Calu3 (cell line): Measurements from ENCODE around the gene SLAMF9. TPM values are rescaled to one million over a fixed set of nuclear protein-coding genes. Genes with fewer than 3 reads are reported as not detected.

ENCODE experiments used
- BruUV-seq: library from RNA; stranded (reverse); fragments of 400-500 nt; replicated peaks from 2 replicates; lab custom pipeline; 2021; lab: Mats Ljungman, UMichigan
- CTCF ChIA-PET: fragments of 300-600 bp; sonication (Branson Sonifier 250); formaldehyde crosslinking; loops from one replicate; lab custom pipeline; 2022; ENCODE audit warnings: antibody characterized with exemption; lab: Charles Lee
- DNase-seq: peaks from one replicate; pipeline ENCODE4 v3.0.0; 2022
- H3K27ac Mint-ChIP-seq: one replicate; pipeline ENCODE4 v1.8.0; 2022; ENCODE audit warnings: mixed read lengths; ENCODE audit not compliant: unreplicated experiment
- H3K27me3 Mint-ChIP-seq: one replicate; pipeline ENCODE4 v1.8.0; 2022; ENCODE audit warnings: mixed read lengths; ENCODE audit not compliant: unreplicated experiment
- H3K36me3 Mint-ChIP-seq: one replicate; pipeline ENCODE4 v1.8.0; 2022; ENCODE audit warnings: mild to moderate bottlenecking, moderate library complexity, mixed read lengths; ENCODE audit not compliant: insufficient read depth, unreplicated experiment
- H3K4me1 Mint-ChIP-seq: one replicate; pipeline ENCODE4 v1.8.0; 2022; ENCODE audit warnings: mild to moderate bottlenecking, low read depth, mixed read lengths; ENCODE audit not compliant: unreplicated experiment
- H3K4me3 Mint-ChIP-seq: one replicate; pipeline ENCODE4 v1.8.0; 2022; ENCODE audit warnings: mild to moderate bottlenecking, low read depth, moderate library complexity, mixed read lengths; ENCODE audit not compliant: unreplicated experiment
- H3K9me3 Mint-ChIP-seq: one replicate; pipeline ENCODE4 v1.8.0; 2022; ENCODE audit warnings: low read depth, mixed read lengths; ENCODE audit not compliant: unreplicated experiment
- CTCF ChIP-seq: fragments of 200-600 bp; IDR thresholded peaks from one replicate; pipeline ENCODE4 v1.8.0; 2022; ENCODE audit warnings: antibody characterized with exemption; ENCODE audit not compliant: unreplicated experiment
- intact Hi-C: fragments of 100-400 bp; cut with micrococcal nuclease; formaldehyde crosslinking; loops from one replicate; pipeline ENCODE4 v1.10.0; 2022; ENCODE audit not compliant: unreplicated experiment
- total RNA-seq: library from RNA; stranded (reverse); gene quantifications from 2 replicates; pipeline ENCODE4 v1.2.3, GENCODE V29; 2022

SLAMF9 gene
- total RNA-seq, 1 experiment from 2014 or later = not detected

- Mint-ChIP-seq H3K4me3 (no peak overlapping the region), H3K27ac (no peak overlapping the region), H3K36me3 (no peaks in the 10 kb centered on the region), H3K9me3 (peaks cover 3% of the 10 kb centered on the region), H3K4me1 (no peaks in the 10 kb centered on the region), H3K27me3 (peaks cover 23% of the 10 kb centered on the region)
- no TSS peak for BruUV-seq
- no peak for TF ChIP-seq CTCF
- intact Hi-C loops = no loop called here
- CTCF ChIA-PET = no interaction called here
- no peak for DNase-seq
These were observed 14.9 kb upstream of the SLAMF9 start for GRCh38 chr1:159968901-159969300.

GRCh38 chr1:159965263-159965662 is 11.2 kb upstream of the SLAMF9 start:
- H3K27ac Mint-ChIP-seq = no peak overlapping the region
- no TSS peak for BruUV-seq
- intact Hi-C loops = loop anchor here (2.0 kb wide), 1 partner anchor 32 kb away; no protein-coding TSS in a partner anchor
- DNase-seq = no peak
- no peaks in the 10 kb centered on the region for H3K36me3 Mint-ChIP-seq
- no peak for TF ChIP-seq CTCF
- peaks cover 34% of the 10 kb centered on the region for H3K27me3 Mint-ChIP-seq
- H3K4me3 Mint-ChIP-seq = no peak overlapping the region
- CTCF ChIA-PET = interaction anchor here (1.0 to 1.1 kb wide), 2 partner anchors 27 to 41 kb away, joined by 3 to 4 read pairs; no protein-coding TSS in a partner anchor
- peaks cover 17% of the 10 kb centered on the region for H3K4me1 Mint-ChIP-seq
- H3K9me3 Mint-ChIP-seq = peaks cover 3% of the 10 kb centered on the region

DNA sequence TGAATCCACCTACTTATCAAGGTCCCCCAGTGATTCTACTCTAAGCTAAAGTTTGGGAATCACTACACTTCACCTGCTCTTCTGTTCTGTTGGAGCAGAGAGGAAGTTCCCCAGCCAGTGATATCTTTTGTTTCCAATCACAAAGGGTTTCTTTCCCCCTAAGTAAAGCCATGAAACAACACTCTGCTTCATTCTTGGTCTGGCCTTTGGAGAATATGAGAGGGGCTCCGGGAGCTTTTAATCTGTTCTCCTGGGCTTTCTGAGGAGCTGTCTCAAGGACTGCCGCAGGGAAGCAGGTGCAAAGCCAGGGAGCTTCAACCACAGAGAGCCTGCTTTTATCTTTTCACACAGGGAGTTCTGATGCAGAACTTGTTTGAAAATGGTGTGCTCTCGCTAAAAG is 10.1 kb upstream of the SLAMF9 start:
- no peak overlapping the region for H3K27ac Mint-ChIP-seq
- no TSS peak for BruUV-seq
- H3K27me3 Mint-ChIP-seq = peaks cover 41% of the 10 kb centered on the region
- peaks cover 25% of the 10 kb centered on the region for H3K4me1 Mint-ChIP-seq
- no peak for TF ChIP-seq CTCF
- H3K36me3 Mint-ChIP-seq = no peaks in the 10 kb centered on the region
- H3K9me3 Mint-ChIP-seq = peaks cover 3% of the 10 kb centered on the region
- no peak for DNase-seq
- CTCF ChIA-PET = interaction anchor here (0.6 to 0.8 kb wide), 2 partner anchors 19 to 44 kb away, joined by 3 read pairs; partner anchors contain the start of gene IGSF9
- intact Hi-C loops = loop anchor here (2.0 kb wide), 1 partner anchor 33 kb away; no protein-coding TSS in a partner anchor
- H3K4me3 Mint-ChIP-seq = no peak overlapping the region

- intact Hi-C loops = no loop called here
- Mint-ChIP-seq H3K4me3 (no peak overlapping the region), H3K4me1 (peaks cover 28% of the 10 kb centered on the region), H3K27me3 (peaks cover 37% of the 10 kb centered on the region), H3K36me3 (no peaks in the 10 kb centered on the region), H3K9me3 (peaks cover 3% of the 10 kb centered on the region), H3K27ac (no peak overlapping the region)
- CTCF ChIA-PET = no interaction called here
- no peak for DNase-seq
- no TSS peak for BruUV-seq
- no peak for TF ChIP-seq CTCF
These were observed 8.1 kb upstream of the SLAMF9 start for GRCh38 chr1:159962176-159962575.
